ENCODE data around the gene GTSE1. TPM values are rescaled to one million over a fixed set of nuclear protein-coding genes. Genes with fewer than 3 reads are reported as not detected.

Gene GTSE1
- total and polyA plus RNA-seq, 2 of the 13 experiments (the other 11 are each of a cell fraction or from before 2014, with no cell fraction given), result 10.7 to 13.5 TPM

- DNase-seq (ENCODE audit: low spot score), result no peak
- no peak for TF ChIP-seq ZNF580 (CRISPR knock-in tag; IDR thresholded peaks at IDR 0.05; ENCODE audit: borderline replicate concordance, low read depth)
- TF ChIP-seq ZNF766 (CRISPR knock-in tag; IDR thresholded peaks at IDR 0.05; ENCODE audit: borderline replicate concordance), result no peak
- TF ChIP-seq PBX2 (CRISPR knock-in tag; IDR thresholded peaks at IDR 0.05), result no peak
- no peak for TF ChIP-seq RFXANK (CRISPR knock-in tag; IDR thresholded peaks at IDR 0.05)
- Histone ChIP-seq H3K4me2 (ENCODE audit: low read depth, low read length) (no peak overlapping the region), H3K9ac (ENCODE audit: insufficient read depth, low read depth, low read length) (no peak overlapping the region), H3K79me2 (ENCODE audit: insufficient read depth, low read length) (no peaks in the 10 kb centered on the region), H4K20me1 (ENCODE audit: insufficient read depth, low read length) (no peaks in the 10 kb centered on the region), H3K36me3 (replicated peaks in 1 of 2; ENCODE audit: control insufficient read depth in 1 of 2, insufficient read depth in 2 of 2, low read length in 2 of 2) (peaks cover 22 to 79% of the 10 kb centered on the region in 2 experiments), H3K27me3 (ENCODE audit: control insufficient read depth in 1 of 2, insufficient read depth in 2 of 2, low read length in 2 of 2) (no peaks in the 10 kb centered on the region), H3K9me3 (ENCODE audit: low read length) (no peaks in the 10 kb centered on the region), H3K27ac (ENCODE audit: extremely low read length, insufficient read depth, low read length) (no peak overlapping the region), H3K4me1 (ENCODE audit: insufficient read depth, low read length) (no peaks in the 10 kb centered on the region), H2AFZ (ENCODE audit: low read length) (no peak overlapping the region), H3K4me3 (replicated peaks in 1 of 3; ENCODE audit: insufficient read depth in 1 of 3, low read depth in 2 of 3, low read length in 3 of 3) (no peak overlapping the region)
- no TSS peak for BruUV-seq (replicated peaks)
- intact Hi-C loops (cut with micrococcal nuclease; ENCODE audit: unreplicated experiment) (no loop called here), in situ Hi-C loops (cut with HindIII; ENCODE audit: extremely low pct_ligation_motif_present, low pct_unique_long_range_greater_than_20kb) (no loop called here)
- no peak for FAIRE-seq
- no peak for ATAC-seq
- ChIA-PET CTCF (ENCODE audit: low intra/inter-chr PET ratio, low total read pairs) (no interaction called here), POLR2A (no interaction called here)
- over 99% methylated on average over 17 of the region's 23 CpGs for WGBS (ENCODE audit: low lambda C conversion rate)
Observed at GRCh38 chr22:46326066-46326680, 29.5 kb downstream of the GTSE1 start.

- Histone ChIP-seq H3K27ac (ENCODE audit: extremely low read length, insufficient read depth, low read length) (no peak overlapping the region), H2AFZ (ENCODE audit: low read length) (no peak overlapping the region), H3K36me3 (replicated peaks in 1 of 2; ENCODE audit: control insufficient read depth in 1 of 2, insufficient read depth in 2 of 2, low read length in 2 of 2) (peaks cover 23 to 72% of the 10 kb centered on the region in 2 experiments), H3K9ac (ENCODE audit: insufficient read depth, low read depth, low read length) (no peak overlapping the region), H3K9me3 (ENCODE audit: low read length) (no peaks in the 10 kb centered on the region), H3K79me2 (ENCODE audit: insufficient read depth, low read length) (no peaks in the 10 kb centered on the region), H3K4me3 (replicated peaks in 1 of 3; ENCODE audit: insufficient read depth in 1 of 3, low read depth in 2 of 3, low read length in 3 of 3) (no peak overlapping the region), H3K4me1 (ENCODE audit: insufficient read depth, low read length) (no peaks in the 10 kb centered on the region), H3K4me2 (ENCODE audit: low read depth, low read length) (no peak overlapping the region), H4K20me1 (ENCODE audit: insufficient read depth, low read length) (no peaks in the 10 kb centered on the region), H3K27me3 (ENCODE audit: control insufficient read depth in 1 of 2, insufficient read depth in 2 of 2, low read length in 2 of 2) (no peaks in the 10 kb centered on the region)
- no peak for DNase-seq (ENCODE audit: low spot score)
- ChIA-PET POLR2A (no interaction called here), CTCF (ENCODE audit: low intra/inter-chr PET ratio, low total read pairs) (no interaction called here)
- BruUV-seq (replicated peaks), result no TSS peak
- in situ Hi-C loops (cut with HindIII; ENCODE audit: extremely low pct_ligation_motif_present, low pct_unique_long_range_greater_than_20kb), result no loop called here
- FAIRE-seq, result no peak
- intact Hi-C loops (cut with micrococcal nuclease; ENCODE audit: unreplicated experiment), result no loop called here
- WGBS (ENCODE audit: low lambda C conversion rate), result 89% methylated on average over 7 of the region's 13 CpGs
- ATAC-seq, result no peak
- TF ChIP-seq SETDB1 (CRISPR knock-in tag; IDR thresholded peaks at IDR 0.05; ENCODE audit: borderline replicate concordance), result no peak
- TF ChIP-seq ZNF768 (CRISPR knock-in tag; IDR thresholded peaks at IDR 0.05), result no peak
- TF ChIP-seq RBFOX2 (IDR thresholded peaks at IDR 0.05; ENCODE audit: low read depth, low read length), result no peak
- TF ChIP-seq ZC3H13 (CRISPR knock-in tag; IDR thresholded peaks at IDR 0.05), result no peak
- TF ChIP-seq MAFG (CRISPR knock-in tag; IDR thresholded peaks at IDR 0.05), result no peak
- no peak for TF ChIP-seq PTBP1 (IDR thresholded peaks at IDR 0.05; ENCODE audit: low read depth, low read length, poor library complexity, severe bottlenecking)
- no peak for TF ChIP-seq REL (CRISPR knock-in tag; conservative IDR thresholded peaks at IDR 0.05)
- no peak for TF ChIP-seq ZSCAN21 (CRISPR knock-in tag; IDR thresholded peaks at IDR 0.05; ENCODE audit: borderline replicate concordance)
- no peak for TF ChIP-seq PRDM10 (CRISPR knock-in tag; IDR thresholded peaks at IDR 0.05; ENCODE audit: low read depth)
Observed at GRCh38 chr22:46327691-46328465, 31.2 kb downstream of the GTSE1 start.

All from HepG2 (cell line).